Superior temporal gyrus (tissue), 1 donor: ENCODE measurements around the gene HSDL1.

ENCODE experiments used
- DNase-seq: peaks from one replicate; pipeline ENCODE4 v3.0.0-alpha.2; 2016; ENCODE audit errors: extremely low spot score

HSDL1 gene

GRCh38 chr16:84082110-84082509, 62.9 kb downstream of the HSDL1 start:
- no peak for DNase-seq

- no peak for DNase-seq
Observed at GRCh38 chr16:84081446-84081989, 63.5 kb downstream of the HSDL1 start.

GRCh38 chr16:84080813-84081212, 64.2 kb downstream of the HSDL1 start:
- no peak for DNase-seq

- no peak for DNase-seq
Observed at GRCh38 chr16:84080378-84080777, 64.6 kb downstream of the HSDL1 start.

GRCh38 chr16:84079664-84080063, 65.3 kb downstream of the HSDL1 start:
- DNase-seq: no peak

DNA sequence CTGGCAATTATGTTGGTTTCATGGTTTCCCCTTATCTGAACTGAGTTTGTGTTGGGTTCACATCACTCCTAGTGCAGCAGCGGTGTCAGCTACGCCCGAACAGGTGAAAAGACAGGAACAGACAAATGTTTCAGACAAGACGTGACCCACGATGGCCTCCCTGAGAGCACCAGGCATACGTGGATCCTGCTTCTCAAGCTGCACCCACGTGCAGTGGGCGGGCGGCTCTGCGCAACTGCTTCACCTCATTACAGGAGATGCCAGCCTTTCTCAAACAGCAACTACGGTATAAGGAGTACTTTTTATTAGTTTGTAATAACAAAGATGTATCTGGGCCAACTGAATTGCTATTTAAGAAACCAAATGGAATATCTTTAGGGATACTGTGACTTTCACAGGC, 69.6 kb downstream of the HSDL1 start:
- DNase-seq: no peak

GRCh38 chr16:84074721-84075120, 70.3 kb downstream of the HSDL1 start:
- no peak for DNase-seq
